GM19043 (cell line): ENCODE results near the gene KRTAP10-1.
"Not testable (repeated sequence)": the region's sequence is repeated elsewhere in the genome, so short reads cannot be mapped to it uniquely, and the experiment has no call there.

ENCODE experiments used
- ATAC-seq: cut with Tn5 transposase; IDR thresholded peaks from one replicate; pipeline ENCODE4 v1.9.1; 2021; ENCODE audit warnings: low read depth; ENCODE audit not compliant: unreplicated experiment

Gene KRTAP10-1

DNA sequence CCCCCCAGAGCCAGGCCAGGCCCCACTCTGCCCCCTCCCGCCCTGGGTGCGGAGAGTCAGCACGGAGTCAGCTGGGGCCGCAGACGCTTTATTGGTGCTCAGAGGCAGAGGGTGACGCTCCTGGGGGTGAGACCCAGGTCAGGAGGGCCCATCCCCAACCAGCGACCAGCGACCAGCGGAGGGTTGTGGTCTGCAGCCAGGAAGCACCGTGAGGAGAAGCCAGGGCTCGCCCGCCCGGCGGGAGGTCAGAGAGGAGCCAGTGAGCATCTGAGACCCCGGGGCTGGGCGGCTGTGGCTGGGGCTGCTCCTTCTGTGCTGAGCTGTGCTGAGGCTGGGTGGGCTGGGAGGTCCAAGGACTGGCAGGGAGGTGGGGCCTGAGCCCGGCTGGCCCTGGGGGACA lies 10.3 kb upstream of the KRTAP10-1 start:
- not testable (repeated sequence) for ATAC-seq

DNA sequence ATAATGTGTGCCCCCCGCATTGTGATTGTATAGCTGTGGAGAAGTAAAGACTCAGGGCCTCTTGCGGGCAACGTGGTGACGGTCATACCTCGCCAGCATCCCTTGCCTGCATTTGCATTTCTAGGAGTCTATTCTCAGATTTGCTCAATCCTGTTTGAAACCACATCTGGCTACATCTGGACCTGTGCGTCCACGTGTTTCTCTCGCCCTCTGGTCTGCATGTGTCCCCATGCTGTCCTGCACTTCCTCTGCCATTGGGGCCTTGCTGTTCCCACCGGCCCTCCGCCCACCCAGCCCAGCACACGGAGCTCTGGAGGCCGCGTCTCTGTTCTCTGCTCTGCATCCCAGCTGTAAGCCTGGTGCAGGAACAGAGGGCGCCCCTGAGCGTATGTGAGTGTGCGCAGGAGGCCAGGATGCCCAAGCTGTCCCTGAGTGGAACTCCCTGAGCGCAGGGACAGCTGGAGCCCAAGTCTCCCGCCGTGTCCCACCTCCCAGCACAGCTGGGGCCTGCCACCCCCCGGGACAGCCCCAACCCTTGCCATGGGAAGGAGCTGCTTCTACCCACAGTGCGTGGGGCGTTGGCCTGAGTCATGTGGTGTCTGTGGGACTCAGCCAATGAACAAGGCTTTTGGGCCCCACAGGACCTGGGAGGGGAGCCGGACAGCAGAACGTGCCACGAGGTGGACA lies 9.7 kb upstream of the KRTAP10-1 start:
- no peak for ATAC-seq

DNA sequence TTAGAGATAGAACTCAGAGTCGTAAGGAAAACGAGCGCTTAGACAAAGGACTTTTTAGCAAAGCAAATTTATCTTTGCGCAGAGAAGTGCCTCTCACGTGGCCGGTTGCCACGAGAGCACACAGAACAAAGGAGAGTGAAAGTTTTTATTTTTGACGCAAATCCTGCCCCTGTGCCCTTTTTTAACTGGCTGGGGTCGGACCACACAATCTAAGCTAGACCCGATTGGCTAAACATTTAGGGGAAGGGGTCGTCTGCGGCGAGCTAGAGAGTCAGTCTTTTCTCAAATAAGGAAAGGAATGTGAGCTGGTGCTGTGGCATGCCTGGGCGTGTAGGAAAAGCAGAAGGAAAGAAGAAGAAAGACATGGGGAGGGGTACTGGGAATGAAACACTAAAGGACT lies 8.9 kb upstream of the KRTAP10-1 start:
- ATAC-seq: no peak

DNA sequence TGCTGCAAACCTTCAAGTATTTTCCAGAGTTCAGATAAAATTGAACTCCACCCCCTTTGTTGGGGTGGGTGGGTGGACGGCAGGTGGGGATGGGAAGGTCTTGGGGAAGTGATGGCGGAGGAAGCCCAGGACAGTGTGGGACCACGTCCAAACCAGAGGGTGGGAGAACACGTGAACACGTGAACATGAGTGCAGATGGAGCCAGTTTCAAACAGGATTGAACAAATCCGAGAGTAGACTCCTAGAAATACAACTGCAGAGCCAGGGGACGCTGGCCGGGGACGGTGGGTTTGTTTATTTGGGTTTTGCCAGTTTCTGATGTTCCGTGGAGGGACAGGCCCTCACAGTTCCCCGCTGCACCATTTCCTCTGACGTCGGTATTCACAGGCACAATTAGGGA lies 8.4 kb upstream of the KRTAP10-1 start:
- ATAC-seq: no peak

DNA sequence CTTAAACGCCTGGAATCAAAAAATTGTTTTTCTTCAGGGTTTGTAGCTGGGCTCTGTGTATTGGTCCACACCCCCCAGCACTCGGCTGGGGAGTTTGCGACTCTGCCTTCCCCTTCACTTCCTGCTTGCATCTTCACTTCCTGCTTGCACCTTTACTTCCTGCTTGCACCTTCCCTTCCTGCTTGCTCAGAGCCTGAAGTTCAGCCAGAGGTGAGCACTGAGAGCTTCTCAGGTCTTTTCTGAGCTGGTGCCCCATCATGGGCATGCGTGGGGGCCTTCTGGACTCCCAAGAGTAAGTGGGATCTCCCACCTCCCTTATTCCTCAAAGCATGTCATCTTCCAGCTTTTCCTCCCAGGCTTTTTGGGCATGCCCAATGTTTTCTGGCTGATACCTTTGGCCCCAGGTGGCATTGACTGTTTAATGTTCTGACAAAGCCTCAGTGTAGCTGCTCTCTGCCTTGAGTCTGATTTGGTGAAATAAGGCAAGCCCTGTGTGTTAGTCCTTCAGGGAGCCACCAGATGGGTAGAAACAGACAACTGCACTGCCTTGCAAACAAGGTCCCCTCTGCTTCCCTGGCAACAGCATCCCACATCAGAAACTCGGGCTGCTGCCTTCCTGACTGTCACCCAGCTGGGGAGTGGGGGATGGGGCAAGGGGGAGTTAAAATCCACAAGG lies 7.8 kb upstream of the KRTAP10-1 start:
- ATAC-seq: no peak

DNA sequence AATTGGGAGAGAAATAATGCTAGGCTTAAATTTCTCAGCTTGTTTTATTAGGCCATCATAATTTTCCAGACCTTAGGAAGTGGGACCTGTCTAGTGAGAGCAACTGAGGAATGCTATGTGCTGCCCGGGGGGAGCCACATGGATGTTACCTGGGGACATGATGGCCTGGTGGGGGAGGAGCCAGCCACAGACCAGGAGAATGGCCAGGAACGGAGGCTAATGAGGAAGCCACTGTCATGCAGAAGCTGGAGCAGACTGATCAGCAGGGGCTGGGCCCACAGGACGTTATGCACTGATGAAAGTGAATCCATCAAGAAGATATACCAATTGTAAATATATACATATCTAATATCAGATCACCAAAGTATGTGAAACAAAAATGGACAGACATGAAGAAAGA lies 4.6 kb upstream of the KRTAP10-1 start:
- no peak for ATAC-seq

DNA sequence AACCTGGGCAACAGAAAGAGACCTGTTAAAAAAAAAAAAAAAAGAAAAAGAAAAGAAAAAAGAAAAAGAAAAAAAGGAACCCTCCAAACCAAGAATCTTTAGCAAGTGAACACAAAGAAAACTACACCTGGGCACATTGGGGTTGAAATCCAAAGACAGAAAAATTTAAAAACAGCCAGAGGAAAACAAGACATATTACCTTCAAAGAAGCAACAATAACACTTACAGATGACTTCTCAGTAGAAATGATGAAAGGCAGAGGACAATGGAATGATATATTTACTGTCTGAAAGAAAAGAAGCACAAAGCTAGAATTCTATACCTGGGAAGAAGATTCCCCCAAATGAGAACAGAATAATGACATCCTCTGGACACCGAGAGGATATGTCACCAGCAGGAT lies 2.7 kb upstream of the KRTAP10-1 start:
- ATAC-seq: no peak

DNA sequence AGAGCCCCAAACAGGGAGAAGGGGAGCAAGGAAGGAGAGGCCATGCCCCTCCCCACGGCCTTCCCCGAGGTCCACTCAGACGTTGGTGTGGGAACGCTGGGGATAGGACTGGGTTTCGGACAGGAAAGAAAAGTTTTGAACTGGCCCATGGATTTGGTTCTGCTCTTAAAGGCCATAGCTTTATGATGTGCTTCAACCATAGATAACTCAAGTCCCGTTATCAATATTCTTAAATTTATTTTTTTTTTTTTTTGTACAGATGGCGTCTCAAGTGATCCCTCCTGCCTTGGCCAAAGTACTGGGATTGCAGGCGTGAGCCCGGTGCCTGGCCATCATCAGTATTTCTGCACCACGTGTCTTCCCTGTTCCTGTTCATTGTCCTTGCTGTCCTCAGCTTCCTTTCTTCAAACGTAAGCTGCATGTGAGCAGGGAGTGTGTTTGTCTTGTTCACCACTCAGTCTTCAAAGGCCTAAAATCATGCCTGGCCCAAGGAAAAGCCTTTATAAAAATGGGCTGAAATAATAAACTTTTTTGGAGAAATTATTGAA lies 820 bp upstream of the KRTAP10-1 start:
- no peak for ATAC-seq

DNA sequence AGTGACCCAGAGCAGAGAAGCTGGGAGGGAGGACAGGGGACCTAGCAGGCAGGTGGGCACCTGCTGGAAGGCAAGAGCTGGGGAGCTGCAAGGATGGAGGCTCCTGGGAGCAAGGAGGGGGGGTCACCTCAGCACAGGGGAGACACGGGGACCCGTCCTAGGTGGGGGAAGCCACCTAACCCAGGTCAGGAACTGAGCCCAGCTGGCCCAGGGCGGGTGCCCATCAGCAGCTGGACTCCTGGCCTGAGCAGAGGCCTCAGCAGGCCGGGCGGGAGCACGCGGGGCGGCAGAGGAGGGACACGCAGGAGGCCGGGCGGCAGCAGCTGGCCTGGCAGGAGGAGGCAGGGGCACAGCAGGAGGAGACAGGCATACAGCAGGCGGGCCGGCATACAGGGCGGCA lies 949 bp downstream of the KRTAP10-1 start:
- ATAC-seq: no peak

DNA sequence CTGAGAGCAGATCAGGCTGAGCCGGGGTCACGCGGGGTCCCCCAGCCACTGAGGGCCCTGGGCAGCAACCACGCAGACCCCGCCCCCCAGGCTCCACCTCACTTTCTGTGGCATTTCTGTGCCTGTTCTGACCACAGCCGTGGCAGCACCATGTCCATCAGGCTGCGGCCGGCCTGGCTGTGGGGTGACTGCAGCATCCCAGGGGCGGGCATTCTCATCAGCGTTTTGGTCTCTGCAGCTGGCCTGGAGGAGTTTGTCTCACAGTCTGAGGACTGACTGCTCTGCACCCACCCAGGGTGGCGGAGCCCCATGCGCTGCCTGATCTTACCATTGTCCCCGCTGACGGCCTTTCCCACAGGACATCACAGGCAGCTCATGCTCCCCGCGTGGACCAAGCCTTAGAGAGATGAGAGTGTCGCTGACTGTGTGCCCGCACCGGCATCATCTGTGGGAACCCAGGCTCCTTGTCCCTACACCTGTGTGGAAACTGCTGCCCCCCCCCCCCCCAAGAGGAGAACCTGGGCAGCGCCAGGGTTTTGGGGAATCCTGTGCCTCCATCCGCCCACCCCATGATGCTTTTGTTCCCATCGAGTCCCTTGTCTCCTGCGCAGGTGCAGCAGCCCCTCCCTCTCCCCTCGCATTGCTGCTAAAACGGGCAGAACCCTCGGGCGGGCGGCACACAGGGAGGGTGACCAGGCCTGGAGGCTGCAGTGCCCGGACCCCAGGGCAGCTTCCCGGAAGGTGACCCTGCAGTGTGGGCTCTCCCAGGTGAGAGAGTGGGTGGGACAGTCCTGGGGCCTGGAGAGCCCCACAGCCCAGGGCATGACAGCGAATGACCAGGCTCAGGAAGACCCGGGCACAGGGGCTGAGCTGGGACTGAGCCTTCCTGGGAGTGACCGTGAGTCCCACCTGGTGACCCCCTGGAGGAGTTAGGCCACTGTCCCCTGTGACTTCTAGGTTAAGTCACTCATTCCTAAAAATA lies 1.8 kb downstream of the KRTAP10-1 start:
- ATAC-seq: no peak

DNA sequence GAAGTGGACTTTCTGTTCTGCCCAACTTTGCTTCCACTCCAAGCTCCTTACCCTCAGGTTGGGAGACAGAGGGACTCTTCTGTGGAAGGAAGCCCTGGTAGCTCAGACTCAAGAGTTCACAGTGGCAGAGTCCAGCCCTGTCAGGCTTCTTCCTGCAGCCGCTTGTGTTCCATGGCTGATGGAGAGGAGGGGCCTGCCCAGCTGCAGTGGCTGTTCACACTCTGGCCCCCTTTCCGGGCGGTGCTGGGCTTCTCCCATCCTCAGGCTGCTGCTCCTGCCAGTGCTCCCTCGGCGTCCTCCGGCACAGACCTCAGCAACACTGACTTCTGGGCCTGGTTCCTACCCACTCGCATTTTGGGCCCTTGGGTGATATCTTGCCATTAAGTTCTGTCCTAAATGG lies 4.0 kb downstream of the KRTAP10-1 start:
- ATAC-seq: no peak

DNA sequence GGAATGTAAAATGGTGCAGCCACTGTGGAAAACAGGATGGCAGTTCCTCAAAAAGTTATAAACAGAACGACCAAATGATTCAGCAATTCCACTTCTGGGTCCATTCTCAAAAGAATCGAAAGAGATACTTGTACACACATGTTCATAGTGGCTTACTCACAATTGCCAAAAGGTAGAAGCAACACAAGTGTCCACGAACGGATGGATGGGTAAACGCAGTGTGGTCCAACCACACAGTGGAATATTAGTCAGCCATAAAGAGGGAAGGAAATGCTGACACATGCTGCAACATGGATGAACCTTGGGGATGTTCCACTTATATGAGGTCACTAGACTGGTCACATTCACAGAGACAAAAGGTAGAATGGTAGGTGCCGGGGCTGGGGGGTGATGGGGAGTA lies 5.3 kb downstream of the KRTAP10-1 start:
- no peak for ATAC-seq

DNA sequence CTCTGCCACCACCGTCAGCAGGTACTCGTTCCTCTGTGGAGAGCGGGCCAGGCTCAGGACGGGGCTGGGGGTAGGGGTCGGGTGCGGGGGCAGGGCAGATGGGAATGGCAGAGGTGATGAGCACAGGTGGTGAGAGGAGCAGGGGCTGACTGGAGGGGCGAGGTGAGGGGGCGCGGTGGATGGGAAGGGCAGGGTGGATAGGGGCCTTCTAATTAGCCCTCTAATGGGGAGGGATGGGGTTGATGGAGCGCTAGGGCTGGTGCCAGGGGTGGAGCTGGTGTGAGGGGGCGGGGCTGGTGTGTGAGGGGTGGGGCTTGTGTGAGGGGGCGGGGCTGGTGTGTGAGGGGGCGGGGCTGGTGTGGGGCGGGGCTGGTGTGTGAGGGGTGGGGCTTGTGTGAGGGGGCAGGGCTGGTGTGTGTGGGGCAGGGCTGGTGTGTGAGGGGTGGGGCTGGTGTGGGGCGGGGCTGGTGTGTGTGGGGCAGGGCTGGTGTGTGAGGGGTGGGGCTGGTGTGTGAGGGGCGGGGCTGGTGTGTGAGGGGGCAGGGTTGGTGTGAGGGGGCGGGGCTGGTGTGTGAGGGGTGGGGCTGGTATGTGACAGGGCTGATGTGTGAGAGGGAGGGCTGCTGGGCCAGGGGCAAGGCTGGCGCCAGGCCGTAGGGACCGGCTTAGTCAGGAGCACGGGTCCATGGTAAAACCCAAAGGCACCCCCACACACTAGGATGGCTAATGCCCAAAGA lies 5.9 kb downstream of the KRTAP10-1 start:
- ATAC-seq: no peak

DNA sequence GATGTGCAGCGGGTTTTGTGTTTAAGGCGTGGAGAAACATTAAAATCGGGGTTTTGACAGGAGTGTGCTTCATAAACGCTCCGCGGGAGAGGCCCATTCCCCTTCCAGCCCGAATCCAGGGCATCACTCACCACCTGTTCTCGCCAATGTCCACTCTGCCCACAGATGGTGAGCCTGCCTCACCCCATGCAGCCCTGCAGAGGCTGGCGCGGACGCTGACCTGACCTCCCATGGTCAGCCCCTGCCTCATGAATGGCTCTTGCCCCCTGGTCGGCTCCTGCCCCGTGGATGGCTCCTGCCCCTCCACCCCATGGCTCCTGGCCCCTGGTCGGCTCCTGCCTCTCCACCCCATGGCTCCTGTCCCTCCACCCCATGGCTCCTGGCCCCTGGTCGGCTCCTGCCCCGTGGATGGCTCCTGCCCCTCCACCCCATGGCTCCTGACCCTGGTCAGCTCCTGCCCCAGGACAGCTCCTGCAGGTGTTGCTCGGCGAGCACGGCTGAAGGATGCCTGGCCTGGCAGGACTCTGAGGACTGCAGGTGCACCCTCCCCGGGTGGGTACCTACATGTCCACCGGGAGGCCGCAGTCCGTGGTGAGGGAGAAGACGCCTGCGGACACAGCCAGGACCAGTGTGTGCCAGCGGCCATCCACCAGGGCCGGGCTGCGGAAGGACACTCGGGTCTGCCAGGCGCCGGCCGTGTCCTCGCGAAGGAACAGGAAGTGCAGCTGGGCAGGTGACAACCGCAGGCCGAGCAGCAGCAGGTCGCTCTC lies 6.7 kb downstream of the KRTAP10-1 start:
- ATAC-seq: no peak

DNA sequence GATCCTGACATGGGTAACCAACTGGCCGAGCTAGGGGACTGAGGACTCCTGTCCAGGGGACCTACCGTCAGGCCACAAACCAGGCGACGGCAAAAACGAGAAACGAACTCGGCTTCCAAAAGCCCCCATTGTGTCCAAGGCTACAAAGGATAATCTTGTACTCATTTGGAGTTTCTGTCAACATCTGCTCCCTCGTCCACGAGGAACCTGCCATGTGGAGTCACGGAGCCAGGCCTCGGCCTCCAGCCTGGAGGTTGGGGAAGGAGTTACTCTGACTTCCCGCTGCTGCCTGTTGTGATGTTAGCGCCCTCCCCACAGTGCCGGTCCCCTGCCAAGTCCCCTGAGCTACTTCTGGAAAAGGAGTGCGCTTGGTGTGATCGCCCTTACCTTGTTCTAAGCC lies 7.3 kb downstream of the KRTAP10-1 start:
- ATAC-seq: no peak

DNA sequence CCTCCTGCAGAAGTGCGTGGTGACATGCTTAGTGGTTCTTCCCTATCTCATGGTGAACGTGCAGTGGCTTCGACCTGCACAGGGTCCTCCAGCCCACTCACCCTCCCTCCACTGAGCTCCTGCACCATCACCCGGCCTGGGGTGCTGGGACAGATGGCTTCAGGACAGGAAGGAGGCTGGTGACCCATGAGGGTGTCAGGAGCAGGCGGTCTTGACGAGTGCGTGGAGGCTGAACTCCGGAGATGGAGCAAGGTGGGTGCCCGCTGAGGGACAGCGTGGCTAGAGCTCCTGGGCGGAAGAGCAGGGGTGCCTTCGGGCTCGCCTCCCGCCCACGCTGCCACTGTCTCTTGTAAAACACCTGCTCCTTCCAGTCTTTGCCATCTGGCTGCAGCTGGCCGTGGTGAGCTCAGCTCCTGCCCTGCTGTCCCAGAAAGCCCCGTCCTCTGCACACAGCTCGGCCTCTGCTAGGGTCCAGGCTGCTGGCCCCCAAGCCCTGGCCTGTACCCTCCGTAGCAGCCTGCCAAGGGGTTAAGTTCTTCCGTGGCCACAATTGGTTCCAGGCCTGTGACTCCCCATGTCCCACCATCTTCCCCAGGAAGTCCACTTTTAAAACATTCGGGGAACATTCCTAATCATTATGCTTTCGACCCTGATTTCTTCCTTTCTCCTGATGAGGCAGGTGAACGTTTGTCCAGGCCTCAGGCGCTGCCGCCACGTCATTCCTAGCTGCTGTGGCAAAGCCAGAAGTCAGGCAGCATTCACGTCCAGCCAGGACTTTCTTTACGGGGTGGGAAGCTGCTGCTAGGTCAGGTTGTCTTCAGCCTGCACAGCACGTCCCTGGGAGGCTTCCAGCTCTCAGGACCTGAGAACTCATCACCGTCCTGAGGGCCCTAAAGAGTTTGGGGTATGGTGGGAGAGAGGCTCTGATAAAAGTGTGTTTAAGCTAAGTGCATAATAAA lies 8.1 kb downstream of the KRTAP10-1 start:
- ATAC-seq: no peak

DNA sequence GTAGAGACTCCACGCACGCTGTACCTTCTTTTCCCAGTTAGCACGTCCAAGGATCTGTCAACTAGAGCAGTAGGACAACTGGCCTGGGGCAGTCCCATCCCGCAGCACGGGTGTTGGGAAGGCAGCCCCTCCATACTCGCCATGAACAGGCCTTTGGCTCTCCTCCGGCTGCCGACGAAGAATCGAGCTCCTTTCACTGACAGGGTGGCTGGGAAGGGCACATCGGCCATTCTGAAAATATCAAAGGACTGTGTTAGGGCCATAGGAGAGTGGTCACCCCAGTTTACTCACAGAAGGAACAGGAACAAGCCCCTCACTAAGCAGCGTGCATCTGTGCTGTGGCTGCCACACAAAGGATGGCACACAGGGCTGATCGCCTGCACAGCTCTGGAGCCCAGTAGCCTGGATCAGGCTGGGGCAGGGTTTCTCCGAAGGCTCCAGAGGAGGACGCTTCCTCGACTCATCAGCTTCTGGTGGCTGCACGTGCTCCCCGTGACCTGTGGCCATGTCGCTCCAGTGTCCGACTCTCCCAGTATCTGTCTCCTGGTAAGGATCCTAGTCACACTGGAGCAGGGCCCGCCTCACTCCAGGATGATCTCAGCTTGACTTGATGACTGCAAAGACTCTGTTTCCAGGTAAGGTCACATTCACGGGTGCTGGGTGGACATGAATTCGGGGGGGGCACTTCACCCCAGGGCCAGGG lies 8.9 kb downstream of the KRTAP10-1 start:
- no peak for ATAC-seq
